ENCODE measurements around the gene CXCL9. TPM values are rescaled to one million over a fixed set of nuclear protein-coding genes. Genes with fewer than 3 reads are reported as not detected.
A peak's percentile ranks its signal among the peaks of the same experiment; 100 is the strongest.
"Not testable (repeated sequence)": the region's sequence is repeated elsewhere in the genome, so short reads cannot be mapped to it uniquely, and the experiment has no call there.

The CXCL9 gene
- total RNA-seq, 1 donor = not detected

DNA sequence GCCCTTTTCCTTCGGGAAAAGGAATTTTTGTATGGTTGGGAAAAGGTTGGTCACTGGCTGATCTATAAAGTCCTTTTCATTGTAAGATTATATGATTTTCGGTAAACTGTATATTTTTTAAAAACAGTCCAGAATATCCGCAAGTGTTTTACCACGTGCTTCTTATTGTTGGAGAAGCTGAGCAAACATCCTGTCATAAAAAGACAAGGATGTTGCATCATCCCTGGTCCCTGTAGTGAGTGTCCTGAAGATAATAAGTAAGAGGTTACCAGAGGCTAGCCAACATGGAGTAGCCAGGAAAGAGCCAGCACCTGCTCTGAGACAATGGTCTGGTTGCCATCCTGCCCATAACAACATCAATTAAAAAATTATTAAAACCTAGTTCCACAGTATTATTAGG is 5.1 kb downstream of the CXCL9 start:
- TF ChIP-seq, protein P1, sequence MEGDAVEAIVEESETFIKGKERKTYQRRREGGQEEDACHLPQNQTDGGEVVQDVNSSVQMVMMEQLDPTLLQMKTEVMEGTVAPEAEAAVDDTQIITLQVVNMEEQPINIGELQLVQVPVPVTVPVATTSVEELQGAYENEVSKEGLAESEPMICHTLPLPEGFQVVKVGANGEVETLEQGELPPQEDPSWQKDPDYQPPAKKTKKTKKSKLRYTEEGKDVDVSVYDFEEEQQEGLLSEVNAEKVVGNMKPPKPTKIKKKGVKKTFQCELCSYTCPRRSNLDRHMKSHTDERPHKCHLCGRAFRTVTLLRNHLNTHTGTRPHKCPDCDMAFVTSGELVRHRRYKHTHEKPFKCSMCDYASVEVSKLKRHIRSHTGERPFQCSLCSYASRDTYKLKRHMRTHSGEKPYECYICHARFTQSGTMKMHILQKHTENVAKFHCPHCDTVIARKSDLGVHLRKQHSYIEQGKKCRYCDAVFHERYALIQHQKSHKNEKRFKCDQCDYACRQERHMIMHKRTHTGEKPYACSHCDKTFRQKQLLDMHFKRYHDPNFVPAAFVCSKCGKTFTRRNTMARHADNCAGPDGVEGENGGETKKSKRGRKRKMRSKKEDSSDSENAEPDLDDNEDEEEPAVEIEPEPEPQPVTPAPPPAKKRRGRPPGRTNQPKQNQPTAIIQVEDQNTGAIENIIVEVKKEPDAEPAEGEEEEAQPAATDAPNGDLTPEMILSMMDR (IDR thresholded peaks at IDR 0.05; ENCODE audit: insufficient read depth, low read length) = no peak
- no peak overlapping the region for H3K4me3 ChIP-seq (ENCODE audit: low read depth, low read length)
- DNase-seq (ENCODE audit: low read depth) = no peak

DNA sequence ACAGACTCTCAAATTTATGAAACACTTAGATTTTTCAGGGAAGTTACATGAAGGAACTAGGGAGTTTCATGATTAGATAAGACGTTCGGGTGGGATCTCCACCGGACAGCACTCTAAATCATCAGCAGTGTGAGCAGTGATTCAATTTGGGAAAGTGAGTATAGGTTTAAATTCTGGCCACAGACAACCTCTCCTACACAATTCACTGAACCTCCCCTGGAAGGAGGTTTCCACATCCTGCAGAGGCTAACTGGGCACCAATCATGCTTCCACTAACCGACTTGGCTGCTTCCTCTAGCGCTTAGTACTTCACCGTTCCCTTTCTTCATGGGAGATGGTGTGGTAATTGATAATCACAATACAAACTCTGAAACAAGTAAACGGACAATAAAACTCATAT is 5.6 kb downstream of the CXCL9 start:
- DNase-seq (ENCODE audit: low read depth) = no peak
- H3K4me3 ChIP-seq (ENCODE audit: low read depth, low read length) = no peak overlapping the region
- TF ChIP-seq, protein P1 (IDR thresholded peaks at IDR 0.05; ENCODE audit: insufficient read depth, low read length) = no peak

DNA sequence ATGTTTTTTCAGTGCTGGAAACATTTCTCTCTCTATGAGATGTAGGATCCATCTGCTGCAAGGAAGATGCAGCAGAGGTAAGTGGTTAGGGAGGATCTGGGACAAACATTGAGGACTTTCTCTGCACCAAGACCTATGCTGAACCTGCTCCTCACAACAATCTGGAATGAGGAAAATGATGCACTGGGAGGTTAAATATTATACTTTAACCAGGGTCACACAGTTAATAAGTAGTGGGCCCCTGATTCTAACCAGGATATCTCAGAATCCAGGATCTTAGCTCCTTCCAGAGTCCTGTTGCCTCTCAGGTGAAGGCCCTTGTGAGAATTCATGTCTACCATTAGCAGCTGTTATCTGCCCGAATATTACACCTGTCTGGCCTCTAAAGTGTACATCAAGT is 7.0 kb downstream of the CXCL9 start:
- no peak overlapping the region for H3K4me3 ChIP-seq (ENCODE audit: low read depth, low read length)
- TF ChIP-seq, protein P1 (IDR thresholded peaks at IDR 0.05; ENCODE audit: insufficient read depth, low read length) = no peak
- DNase-seq (ENCODE audit: low read depth) = no peak

DNA sequence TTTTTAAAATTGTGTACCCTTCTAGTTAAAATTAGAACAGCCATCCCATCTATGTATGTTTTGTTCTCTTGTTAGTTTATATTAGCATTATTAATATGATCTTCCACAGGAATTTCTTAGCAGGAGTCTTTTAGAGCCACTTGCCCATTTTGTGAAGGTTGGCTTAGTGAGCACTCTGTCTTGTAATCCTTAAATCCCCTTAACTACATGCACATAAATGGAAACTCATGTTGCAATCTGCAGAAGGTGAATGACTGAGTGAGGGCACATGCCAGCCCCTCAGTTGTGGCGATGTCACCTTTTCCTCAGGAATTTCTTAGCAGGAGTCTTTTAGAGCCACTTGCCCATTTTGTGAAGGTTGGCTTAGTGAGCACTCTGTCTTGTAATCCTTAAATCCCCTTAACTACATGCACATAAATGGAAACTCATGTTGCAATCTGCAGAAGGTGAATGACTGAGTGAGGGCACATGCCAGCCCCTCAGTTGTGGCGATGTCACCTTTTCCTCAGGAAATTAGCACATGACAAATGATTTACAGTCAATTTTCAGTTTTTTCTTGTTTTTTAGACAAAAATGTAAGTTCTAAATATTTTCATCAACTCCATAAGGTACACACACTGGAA is 8.7 kb downstream of the CXCL9 start:
- DNase-seq (ENCODE audit: low read depth); H3K4me3 ChIP-seq (ENCODE audit: low read depth, low read length): not testable (repeated sequence)

DNA sequence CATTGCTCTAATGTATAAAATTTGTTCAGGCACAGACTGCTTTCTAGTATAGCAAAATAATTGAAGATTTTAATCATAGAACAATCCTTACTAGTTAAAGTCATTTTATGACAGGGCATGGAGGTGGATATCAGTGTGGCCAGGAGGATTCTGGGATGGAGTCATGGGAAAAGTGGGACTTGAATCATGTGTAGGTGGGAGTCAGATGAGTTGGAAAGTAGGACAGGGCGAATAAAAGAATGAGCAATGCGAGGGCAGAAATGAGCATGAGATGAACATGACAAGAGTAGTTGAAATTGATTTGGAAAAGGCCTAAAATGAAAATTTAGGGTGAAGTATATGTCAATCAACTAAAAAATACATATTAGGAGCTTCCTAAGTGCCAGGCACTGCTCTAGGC is 9.4 kb downstream of the CXCL9 start:
- DNase-seq (ENCODE audit: low read depth) = no peak
- H3K4me3 ChIP-seq (ENCODE audit: low read depth, low read length) = no peak overlapping the region
- TF ChIP-seq, protein P1 (IDR thresholded peaks at IDR 0.05; ENCODE audit: insufficient read depth, low read length) = no peak

DNA sequence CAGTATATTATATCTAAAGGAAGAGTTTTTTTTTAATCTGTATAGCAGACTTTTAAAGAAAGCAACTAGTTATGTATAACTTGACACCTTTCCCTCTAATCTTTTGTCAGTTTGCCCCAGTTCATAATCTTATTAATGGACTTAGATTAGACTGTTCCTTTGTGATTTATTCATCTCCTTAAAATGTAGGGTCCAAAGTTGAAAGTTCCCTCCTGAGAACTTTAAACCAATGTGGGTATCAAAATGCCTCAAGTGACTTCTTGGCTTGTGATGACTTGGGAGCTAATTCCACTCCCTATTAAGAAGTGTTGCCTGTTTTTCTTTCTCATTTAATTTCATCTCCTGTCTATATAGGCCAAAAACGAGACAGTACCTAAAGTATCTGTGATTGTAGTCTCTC is 10.2 kb downstream of the CXCL9 start:
- TF ChIP-seq, protein P1 (IDR thresholded peaks at IDR 0.05; ENCODE audit: insufficient read depth, low read length) = no peak
- no peak overlapping the region for H3K4me3 ChIP-seq (ENCODE audit: low read depth, low read length)
- DNase-seq (ENCODE audit: low read depth) = no peak

DNA sequence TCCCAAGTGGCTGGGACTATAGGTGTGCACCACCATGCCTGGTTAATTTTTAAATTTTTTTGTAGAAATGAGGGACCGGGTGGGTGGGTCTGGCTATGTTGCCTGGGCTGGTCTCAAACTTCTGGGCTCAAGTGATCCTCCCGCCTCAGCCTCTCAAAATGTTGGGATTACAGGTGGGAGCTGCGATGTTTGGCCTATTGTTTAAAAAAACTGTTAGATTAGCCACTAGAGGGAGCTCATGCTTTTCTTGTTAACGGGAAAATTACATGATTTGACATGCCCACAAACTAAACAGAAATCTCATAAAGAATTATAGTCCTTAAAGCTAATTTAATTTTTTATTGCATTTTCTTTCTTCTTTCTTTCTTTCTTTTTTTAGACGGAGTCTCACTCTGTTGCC is 11.6 kb downstream of the CXCL9 start:
- peak; percentile 79 for DNase-seq (ENCODE audit: low read depth)
- no peak overlapping the region for H3K4me3 ChIP-seq (ENCODE audit: low read depth, low read length)

More for the DNA sequence above, 11.6 kb downstream of the CXCL9 start:
- TF ChIP-seq, protein P1 (IDR thresholded peaks at IDR 0.05; ENCODE audit: insufficient read depth, low read length) = peak; percentile 53

Data from fibroblast of the aortic adventitia (primary cell).